ENCODE results near the gene SDR42E1. TPM values are rescaled to one million over a fixed set of nuclear protein-coding genes. Genes with fewer than 3 reads are reported as not detected.

The SDR42E1 gene
- total and polyA plus RNA-seq, 3 experiments from 2014 or later: 1.9 to 12.4 (median 11.9) TPM

DNA sequence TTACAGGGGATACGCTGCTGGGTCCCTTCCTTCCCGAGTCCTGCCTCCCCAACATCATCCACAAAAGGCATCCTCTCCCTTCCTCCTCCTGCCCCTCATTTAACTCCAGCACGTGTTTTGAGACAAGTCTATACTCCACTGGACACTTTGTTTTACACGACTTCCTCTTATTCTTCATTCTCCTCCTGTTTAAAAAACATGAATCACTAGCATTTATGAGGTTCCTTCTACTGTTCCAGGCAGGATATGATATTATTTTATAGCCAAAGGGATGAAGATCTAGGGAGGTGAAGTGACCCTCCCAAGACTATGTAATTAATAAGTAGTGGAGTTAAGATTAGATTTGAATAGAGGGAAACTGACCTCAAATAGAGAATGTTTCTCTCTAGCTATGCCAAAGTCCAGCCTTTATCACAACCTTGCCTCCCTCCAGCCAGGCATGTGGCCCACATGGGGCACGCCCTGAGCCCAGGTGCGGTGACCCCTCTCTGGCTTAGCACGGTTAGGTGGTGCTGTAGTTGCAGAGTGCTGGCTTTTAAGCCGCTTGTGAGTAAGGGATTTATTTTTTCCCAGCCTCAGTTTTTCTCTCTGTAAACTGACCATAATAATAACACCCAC, 22.5 kb upstream of the SDR42E1 start:
- no peaks in the 10 kb centered on the region for H3K4me1 Mint-ChIP-seq
- H3K4me3 ChIP-seq (ENCODE audit: low read length): no peak overlapping the region
- no peak overlapping the region for H3K4me3 Mint-ChIP-seq
- no peak for DNase-seq
- no peak overlapping the region for H3K27ac ChIP-seq (ENCODE audit: low read depth, low read length)
- H3K27me3 Mint-ChIP-seq: peaks cover 11 to 50% of the 10 kb centered on the region in 2 donors
- H3K9me3 Mint-ChIP-seq: no peaks in the 10 kb centered on the region
- H3K36me3 ChIP-seq (ENCODE audit: insufficient read depth, low read length): no peaks in the 10 kb centered on the region
- no peak overlapping the region for H3K27ac Mint-ChIP-seq
- POLR2A ChIA-PET: no interaction called here
- H3K4me1 ChIP-seq (ENCODE audit: insufficient read depth, low read length): no peaks in the 10 kb centered on the region
- no peaks in the 10 kb centered on the region for H3K36me3 Mint-ChIP-seq
- no peaks in the 10 kb centered on the region for H3K27me3 ChIP-seq (ENCODE audit: insufficient read depth, low read length, poor library complexity, severe bottlenecking)
- no peaks in the 10 kb centered on the region for H3K9me3 ChIP-seq (ENCODE audit: low read length)
- CTCF ChIA-PET: no interaction called here

DNA sequence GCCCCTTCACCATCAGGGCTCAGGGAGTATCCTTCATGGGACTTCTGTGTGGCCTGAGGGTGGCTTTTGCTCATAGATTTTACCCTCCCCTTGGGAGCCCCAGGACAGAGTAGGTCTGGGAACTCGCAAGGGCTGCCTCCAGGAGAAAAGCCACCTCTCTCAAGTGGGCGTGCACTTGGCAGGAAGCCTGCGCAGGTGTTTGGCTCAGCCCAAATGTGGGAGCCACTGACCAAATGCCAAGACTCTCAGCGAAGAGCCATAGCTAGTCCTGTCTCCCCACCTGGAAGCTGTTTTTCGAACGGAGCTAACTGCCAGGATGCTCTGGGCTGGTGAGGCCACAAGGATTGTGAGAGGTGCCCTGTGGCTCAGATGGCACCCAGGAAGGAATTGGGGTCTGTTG, 21.7 kb upstream of the SDR42E1 start:
- H3K27ac Mint-ChIP-seq: no peak overlapping the region
- H3K27me3 ChIP-seq (ENCODE audit: insufficient read depth, low read length, poor library complexity, severe bottlenecking): no peaks in the 10 kb centered on the region
- H3K27ac ChIP-seq (ENCODE audit: low read depth, low read length): no peak overlapping the region
- H3K27me3 Mint-ChIP-seq: peaks cover 10 to 45% of the 10 kb centered on the region in 2 donors
- no peaks in the 10 kb centered on the region for H3K9me3 Mint-ChIP-seq
- no peak overlapping the region for H3K4me3 Mint-ChIP-seq
- no peaks in the 10 kb centered on the region for H3K36me3 ChIP-seq (ENCODE audit: insufficient read depth, low read length)
- ChIA-PET POLR2A (interaction anchor here (0.6 kb wide), 1 partner anchor 1226 kb away, joined by 3 read pairs; no protein-coding TSS in a partner anchor), CTCF (no interaction called here)
- DNase-seq: no peak
- H3K4me1 Mint-ChIP-seq: no peaks in the 10 kb centered on the region
- H3K36me3 Mint-ChIP-seq: no peaks in the 10 kb centered on the region
- no peaks in the 10 kb centered on the region for H3K4me1 ChIP-seq (ENCODE audit: insufficient read depth, low read length)
- H3K9me3 ChIP-seq (ENCODE audit: low read length): no peaks in the 10 kb centered on the region
- H3K4me3 ChIP-seq (ENCODE audit: low read length): no peak overlapping the region

DNA sequence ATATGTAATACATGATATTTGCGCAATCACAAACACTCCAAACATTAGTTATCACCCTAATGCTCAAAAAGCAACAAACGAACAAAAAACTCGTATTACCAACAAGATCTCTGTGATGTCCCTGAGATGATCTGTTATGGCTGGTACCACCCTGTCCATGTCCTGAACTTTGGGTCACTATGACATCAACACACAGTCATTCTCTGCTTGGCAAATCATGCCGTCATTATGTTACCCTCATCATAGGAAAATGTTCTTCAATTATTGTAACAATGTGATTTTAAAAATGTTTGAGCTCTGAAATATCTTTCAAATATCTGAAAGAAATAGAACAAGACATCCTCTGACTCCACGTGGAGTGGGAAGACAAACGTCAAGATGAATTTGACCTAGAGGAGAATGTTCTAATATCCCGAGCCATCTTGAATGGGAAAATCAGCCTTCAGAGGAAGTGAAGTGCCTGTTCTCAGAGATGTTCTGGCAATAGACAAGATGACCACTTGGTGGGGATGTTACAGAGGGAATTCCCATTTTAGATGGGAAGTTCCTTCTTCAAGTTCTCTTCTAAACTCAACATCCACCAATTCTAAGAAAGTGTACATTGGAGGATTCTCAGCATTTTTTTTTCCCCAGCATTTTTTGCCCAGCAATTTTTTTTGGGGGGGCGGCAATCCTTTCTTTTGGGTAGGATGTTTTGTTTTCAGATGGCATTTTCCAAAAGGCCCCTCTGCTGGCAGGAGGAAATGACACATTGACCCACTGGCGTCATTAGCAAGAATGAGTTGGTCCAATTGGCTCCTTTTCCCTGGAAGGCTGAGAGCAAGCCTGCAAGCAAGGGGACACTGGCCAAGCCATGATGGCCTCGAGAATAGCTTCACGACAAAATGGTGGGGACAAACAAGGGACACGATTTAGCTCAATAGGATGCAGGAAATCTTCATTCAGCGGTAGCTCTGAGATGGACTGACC, 20.1 kb upstream of the SDR42E1 start:
- Mint-ChIP-seq H3K27me3 (peaks cover 10 to 40% of the 10 kb centered on the region in 2 donors), H3K4me3 (no peak overlapping the region), H3K9me3 (no peaks in the 10 kb centered on the region), H3K36me3 (no peaks in the 10 kb centered on the region), H3K4me1 (no peaks in the 10 kb centered on the region), H3K27ac (no peak overlapping the region)
- Histone ChIP-seq H3K4me1 (ENCODE audit: insufficient read depth, low read length) (no peaks in the 10 kb centered on the region), H3K27ac (ENCODE audit: low read depth, low read length) (no peak overlapping the region), H3K9me3 (ENCODE audit: low read length) (no peaks in the 10 kb centered on the region), H3K4me3 (ENCODE audit: low read length) (no peak overlapping the region), H3K27me3 (ENCODE audit: insufficient read depth, low read length, poor library complexity, severe bottlenecking) (no peaks in the 10 kb centered on the region), H3K36me3 (ENCODE audit: insufficient read depth, low read length) (no peaks in the 10 kb centered on the region)
- no peak for DNase-seq
- POLR2A ChIA-PET: no interaction called here
- CTCF ChIA-PET: no interaction called here

DNA sequence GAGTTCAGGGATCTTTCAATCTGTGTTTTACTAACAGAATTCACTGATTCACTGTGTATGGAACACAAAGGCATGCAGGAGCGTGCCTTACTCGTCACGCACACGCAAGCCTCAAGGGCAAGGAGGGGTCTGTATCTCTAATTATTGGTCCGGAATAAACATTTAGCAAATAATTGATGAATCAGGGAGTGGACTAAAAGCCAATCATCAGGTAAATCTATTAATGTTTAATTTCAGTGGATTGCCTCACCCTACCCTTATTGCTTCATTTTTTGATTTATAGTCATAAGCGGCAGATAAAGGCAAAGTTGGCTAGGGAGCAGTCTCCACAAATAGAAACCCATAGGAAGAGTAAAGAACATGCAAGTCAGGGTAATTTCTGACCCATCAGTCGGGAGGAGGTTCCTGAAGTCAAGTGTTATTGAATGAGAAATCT, 16.4 kb upstream of the SDR42E1 start:
- CTCF ChIA-PET: no interaction called here
- Mint-ChIP-seq H3K4me1 (no peaks in the 10 kb centered on the region), H3K27me3 (peaks cover 13 to 44% of the 10 kb centered on the region in 2 donors), H3K4me3 (no peak overlapping the region), H3K27ac (no peak overlapping the region), H3K9me3 (no peaks in the 10 kb centered on the region), H3K36me3 (no peaks in the 10 kb centered on the region)
- Histone ChIP-seq H3K4me3 (ENCODE audit: low read length) (no peak overlapping the region), H3K9me3 (ENCODE audit: low read length) (no peaks in the 10 kb centered on the region), H3K27me3 (ENCODE audit: insufficient read depth, low read length, poor library complexity, severe bottlenecking) (no peaks in the 10 kb centered on the region), H3K36me3 (ENCODE audit: insufficient read depth, low read length) (no peaks in the 10 kb centered on the region), H3K4me1 (ENCODE audit: insufficient read depth, low read length) (no peaks in the 10 kb centered on the region), H3K27ac (ENCODE audit: low read depth, low read length) (no peak overlapping the region)
- POLR2A ChIA-PET: no interaction called here
- no peak for DNase-seq

DNA sequence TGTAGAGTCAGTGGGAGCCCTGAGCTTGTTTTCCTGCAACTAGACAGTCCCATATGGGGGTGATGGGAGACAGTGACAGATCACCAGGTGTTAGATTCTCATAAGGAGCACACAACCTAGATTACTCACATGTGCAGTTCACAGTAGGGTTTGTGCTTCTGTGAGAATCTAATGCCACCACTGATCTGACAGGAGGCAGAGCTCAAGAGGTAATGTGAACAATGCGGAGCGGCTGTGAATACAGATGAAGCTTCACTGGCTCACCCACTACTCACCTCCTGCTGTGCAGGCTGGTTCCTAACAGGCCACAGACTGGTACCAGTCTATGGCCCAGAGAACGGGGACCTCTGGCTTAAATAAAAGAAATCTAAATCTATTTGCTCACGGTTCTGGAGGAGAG, 13.6 kb upstream of the SDR42E1 start:
- CTCF ChIA-PET: no interaction called here
- no peaks in the 10 kb centered on the region for H3K9me3 Mint-ChIP-seq

DNA sequence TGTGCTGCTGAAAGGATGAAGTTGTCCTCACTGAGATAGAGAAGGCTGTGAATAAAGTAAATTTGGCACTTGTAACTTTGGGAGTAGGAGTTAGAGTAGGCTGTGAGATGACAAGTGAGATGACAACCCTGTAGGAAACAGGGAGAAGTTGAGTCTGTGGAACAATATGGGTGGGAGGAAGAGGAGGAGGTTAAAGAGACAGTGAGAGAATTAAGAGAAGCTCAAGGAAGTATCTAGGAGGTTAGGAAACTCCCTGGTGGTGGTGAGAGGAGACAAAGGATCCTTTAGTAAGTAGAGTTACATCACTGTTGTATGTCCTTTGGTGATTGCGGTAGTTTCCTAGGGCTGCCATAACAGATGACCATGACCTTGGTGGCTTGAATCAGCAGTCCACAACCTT, 13.0 kb upstream of the SDR42E1 start:
- no peaks in the 10 kb centered on the region for H3K9me3 Mint-ChIP-seq
- Histone ChIP-seq H3K27ac (ENCODE audit: low read depth, low read length) (no peak overlapping the region), H3K4me1 (ENCODE audit: insufficient read depth, low read length) (no peaks in the 10 kb centered on the region), H3K27me3 (ENCODE audit: insufficient read depth, low read length, poor library complexity, severe bottlenecking) (no peaks in the 10 kb centered on the region), H3K4me3 (ENCODE audit: low read length) (no peak overlapping the region), H3K9me3 (ENCODE audit: low read length) (no peaks in the 10 kb centered on the region), H3K36me3 (ENCODE audit: insufficient read depth, low read length) (no peaks in the 10 kb centered on the region)
- H3K4me1 Mint-ChIP-seq: no peaks in the 10 kb centered on the region
- H3K27me3 Mint-ChIP-seq: peaks cover 9 to 44% of the 10 kb centered on the region in 2 donors
- DNase-seq: no peak
- no peaks in the 10 kb centered on the region for H3K36me3 Mint-ChIP-seq
- no peak overlapping the region for H3K4me3 Mint-ChIP-seq
- no peak overlapping the region for H3K27ac Mint-ChIP-seq
- ChIA-PET CTCF (no interaction called here), POLR2A (no interaction called here)

More for the DNA sequence above, 13.6 kb upstream of the SDR42E1 start:
- Histone ChIP-seq H3K4me1 (ENCODE audit: insufficient read depth, low read length) (no peaks in the 10 kb centered on the region), H3K36me3 (ENCODE audit: insufficient read depth, low read length) (no peaks in the 10 kb centered on the region), H3K27me3 (ENCODE audit: insufficient read depth, low read length, poor library complexity, severe bottlenecking) (no peaks in the 10 kb centered on the region), H3K27ac (ENCODE audit: low read depth, low read length) (no peak overlapping the region), H3K9me3 (ENCODE audit: low read length) (no peaks in the 10 kb centered on the region), H3K4me3 (ENCODE audit: low read length) (no peak overlapping the region)
- Mint-ChIP-seq H3K27ac (no peak overlapping the region), H3K4me3 (no peak overlapping the region), H3K36me3 (no peaks in the 10 kb centered on the region), H3K27me3 (peaks cover 9 to 38% of the 10 kb centered on the region in 2 donors), H3K4me1 (no peaks in the 10 kb centered on the region)
- POLR2A ChIA-PET: no interaction called here
- no peak for DNase-seq

DNA sequence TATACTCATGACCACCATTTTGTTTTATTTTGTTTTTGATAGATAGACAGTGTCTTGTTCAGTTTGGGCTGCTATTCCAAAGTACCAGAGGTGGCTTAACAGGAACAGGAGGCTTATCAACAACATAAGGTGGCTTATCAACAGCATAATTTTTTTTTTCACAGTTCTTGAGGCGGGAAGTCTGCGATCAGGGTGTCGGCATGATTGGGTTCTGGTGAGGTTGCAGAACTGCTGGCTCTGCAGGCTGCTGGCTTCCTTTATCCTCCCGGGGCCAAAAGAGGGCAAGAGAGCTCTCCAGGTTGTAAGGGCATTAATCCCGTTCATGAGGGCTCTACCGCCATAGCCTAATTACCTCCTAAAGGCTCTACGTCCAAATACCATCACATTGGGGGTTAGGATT, 11.9 kb upstream of the SDR42E1 start:
- no peaks in the 10 kb centered on the region for H3K9me3 Mint-ChIP-seq
- no peaks in the 10 kb centered on the region for H3K4me1 Mint-ChIP-seq
- ChIA-PET POLR2A (interaction anchor here (0.7 kb wide), 1 partner anchor 1363 kb away, joined by 4 read pairs; no protein-coding TSS in a partner anchor), CTCF (no interaction called here)
- H3K27ac Mint-ChIP-seq: no peak overlapping the region
- H3K4me3 Mint-ChIP-seq: no peak overlapping the region
- Histone ChIP-seq H3K9me3 (ENCODE audit: low read length) (no peaks in the 10 kb centered on the region), H3K36me3 (ENCODE audit: insufficient read depth, low read length) (no peaks in the 10 kb centered on the region), H3K4me1 (ENCODE audit: insufficient read depth, low read length) (no peaks in the 10 kb centered on the region), H3K27ac (ENCODE audit: low read depth, low read length) (no peak overlapping the region), H3K27me3 (ENCODE audit: insufficient read depth, low read length, poor library complexity, severe bottlenecking) (peaks cover 2% of the 10 kb centered on the region), H3K4me3 (ENCODE audit: low read length) (no peak overlapping the region)
- no peak for DNase-seq
- peaks cover 9 to 53% of the 10 kb centered on the region in 2 donors for H3K27me3 Mint-ChIP-seq
- H3K36me3 Mint-ChIP-seq: no peaks in the 10 kb centered on the region

DNA sequence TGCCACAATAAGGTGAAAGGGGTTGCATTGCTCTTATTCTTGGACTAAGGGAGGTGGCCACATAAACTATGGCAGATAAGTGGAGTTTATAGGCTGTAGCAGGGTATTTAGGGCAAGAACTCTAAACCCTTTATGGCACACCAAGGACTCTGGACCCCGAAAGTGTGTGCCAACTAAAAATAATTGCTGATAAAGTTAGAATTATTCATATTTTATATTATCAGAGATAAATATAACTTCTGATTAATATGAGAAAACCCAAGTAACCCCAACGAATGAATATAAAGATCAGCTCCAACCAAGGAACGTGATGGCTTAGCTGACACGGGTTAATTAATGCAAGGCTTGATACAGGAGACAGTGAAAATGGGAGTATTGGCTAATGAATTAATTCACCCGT, 8.8 kb upstream of the SDR42E1 start:
- H3K36me3 Mint-ChIP-seq: no peaks in the 10 kb centered on the region
- Histone ChIP-seq H3K4me1 (ENCODE audit: insufficient read depth, low read length) (no peaks in the 10 kb centered on the region), H3K36me3 (ENCODE audit: insufficient read depth, low read length) (no peaks in the 10 kb centered on the region), H3K9me3 (ENCODE audit: low read length) (no peaks in the 10 kb centered on the region), H3K4me3 (ENCODE audit: low read length) (no peak overlapping the region), H3K27me3 (ENCODE audit: insufficient read depth, low read length, poor library complexity, severe bottlenecking) (peaks cover 5% of the 10 kb centered on the region), H3K27ac (ENCODE audit: low read depth, low read length) (no peak overlapping the region)
- DNase-seq: no peak
- H3K4me1 Mint-ChIP-seq: no peaks in the 10 kb centered on the region
- no peak overlapping the region for H3K4me3 Mint-ChIP-seq
- H3K27ac Mint-ChIP-seq: no peak overlapping the region
- H3K27me3 Mint-ChIP-seq: peaks cover 9 to 63% of the 10 kb centered on the region in 2 donors
- ChIA-PET POLR2A (no interaction called here), CTCF (no interaction called here)
- H3K9me3 Mint-ChIP-seq: peaks cover 0 to 4% (median 0%) of the 10 kb centered on the region in 5 donors
